ENCODE data around the gene ZCCHC14.

The ZCCHC14 gene

DNA sequence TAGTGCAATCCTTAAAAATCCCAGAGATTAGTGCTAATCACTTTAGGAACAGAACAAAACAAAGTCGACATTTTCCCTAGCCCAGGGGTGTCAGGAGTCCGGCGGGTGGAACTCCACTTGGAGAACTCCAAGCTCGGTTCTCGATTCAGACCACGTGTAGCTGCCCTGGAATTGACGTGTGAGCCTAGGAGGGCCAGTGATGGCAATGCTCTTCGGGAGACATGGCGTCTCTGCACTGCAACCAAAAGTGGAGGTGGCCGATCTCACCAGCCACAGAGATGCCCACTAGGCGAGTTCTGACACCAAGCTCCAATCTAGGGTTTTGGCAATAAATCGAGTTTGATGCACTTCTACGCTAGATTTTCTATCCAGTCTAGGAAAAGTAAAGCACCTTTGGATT lies 83.0 kb downstream of the ZCCHC14 start:
- no peak overlapping the region for H3K27ac ChIP-seq (ENCODE audit: low read depth, low read length)
- H3K4me3 ChIP-seq (ENCODE audit: low read depth in 1 of 2, low read length in 2 of 2): no peak overlapping the region
- H3K9me3 ChIP-seq (ENCODE audit: low read length): no peaks in the 10 kb centered on the region
- H3K27me3 ChIP-seq (ENCODE audit: control insufficient read depth in 1 of 2, insufficient read depth in 2 of 2, low read length in 2 of 2): no peaks in the 10 kb centered on the region
- H3K36me3 ChIP-seq (ENCODE audit: insufficient read depth, low read length): peaks cover 65% of the 10 kb centered on the region
- no peak overlapping the region for H3K9ac ChIP-seq (ENCODE audit: low read length)
- H3K4me1 ChIP-seq (ENCODE audit: insufficient read depth, low read length): no peaks in the 10 kb centered on the region

DNA sequence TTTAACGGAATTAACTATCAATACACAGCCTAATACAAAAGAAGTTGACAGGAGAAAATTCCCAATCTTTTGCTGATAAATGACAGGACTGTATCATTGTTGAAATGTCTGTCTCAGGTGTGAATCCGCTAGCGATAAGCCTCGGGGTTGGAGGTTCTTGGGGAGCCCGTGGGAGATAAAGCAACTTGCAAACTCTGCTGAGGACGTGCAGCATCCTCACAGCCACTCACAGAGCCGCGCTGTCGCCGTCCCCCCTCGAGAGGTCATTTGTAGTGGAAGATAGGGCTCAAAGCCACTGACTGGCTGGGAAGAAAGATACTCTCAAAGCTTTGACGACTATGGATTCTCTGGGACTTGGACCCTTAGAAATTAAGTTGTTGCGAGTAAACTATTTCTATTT lies 83.7 kb downstream of the ZCCHC14 start:
- no peaks in the 10 kb centered on the region for H3K4me1 ChIP-seq (ENCODE audit: insufficient read depth, low read length)
- peaks cover 64% of the 10 kb centered on the region for H3K36me3 ChIP-seq (ENCODE audit: insufficient read depth, low read length)
- no peak overlapping the region for H3K4me3 ChIP-seq (ENCODE audit: low read depth in 1 of 2, low read length in 2 of 2)
- no peak overlapping the region for H3K9ac ChIP-seq (ENCODE audit: low read length)
- no peaks in the 10 kb centered on the region for H3K27me3 ChIP-seq (ENCODE audit: control insufficient read depth in 1 of 2, insufficient read depth in 2 of 2, low read length in 2 of 2)
- H3K27ac ChIP-seq (ENCODE audit: low read depth, low read length): no peak overlapping the region
- no peaks in the 10 kb centered on the region for H3K9me3 ChIP-seq (ENCODE audit: low read length)

DNA sequence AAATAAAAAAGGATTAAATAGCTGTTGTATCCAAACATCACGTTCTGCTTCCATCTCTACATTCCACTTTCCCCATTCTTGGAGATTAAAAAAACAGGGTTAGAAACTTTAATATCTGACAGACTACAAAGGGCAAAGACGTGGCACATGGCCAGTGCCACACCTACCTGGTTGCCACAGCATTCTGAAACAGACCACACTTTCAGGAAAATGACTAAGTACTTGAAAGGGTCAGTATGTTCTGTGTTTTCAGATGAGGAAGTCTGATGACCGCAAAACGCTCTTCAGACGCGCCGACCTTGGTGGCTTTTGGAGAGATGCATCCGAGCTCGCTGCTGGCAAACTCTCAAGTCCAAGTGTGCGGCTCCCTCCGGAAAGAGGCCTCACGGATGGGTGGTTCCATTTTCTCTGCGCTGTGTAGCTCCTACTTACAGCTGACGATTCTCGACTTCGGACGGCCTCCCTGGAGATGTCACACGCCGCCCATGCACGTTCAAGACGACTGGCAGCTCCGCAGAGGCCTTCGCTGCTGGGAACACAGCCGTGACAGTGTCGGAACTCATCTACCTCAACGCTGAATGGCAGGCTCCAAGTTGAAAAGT lies 85.2 kb downstream of the ZCCHC14 start:
- no peaks in the 10 kb centered on the region for H3K9me3 ChIP-seq (ENCODE audit: low read length)
- H3K4me1 ChIP-seq (ENCODE audit: insufficient read depth, low read length): no peaks in the 10 kb centered on the region
- no peak overlapping the region for H3K27ac ChIP-seq (ENCODE audit: low read depth, low read length)
- H3K4me3 ChIP-seq (ENCODE audit: low read depth in 1 of 2, low read length in 2 of 2): no peak overlapping the region
- H3K36me3 ChIP-seq (ENCODE audit: insufficient read depth, low read length): peaks cover 71% of the 10 kb centered on the region
- no peaks in the 10 kb centered on the region for H3K27me3 ChIP-seq (ENCODE audit: control insufficient read depth in 1 of 2, insufficient read depth in 2 of 2, low read length in 2 of 2)
- no peak overlapping the region for H3K9ac ChIP-seq (ENCODE audit: low read length)

DNA sequence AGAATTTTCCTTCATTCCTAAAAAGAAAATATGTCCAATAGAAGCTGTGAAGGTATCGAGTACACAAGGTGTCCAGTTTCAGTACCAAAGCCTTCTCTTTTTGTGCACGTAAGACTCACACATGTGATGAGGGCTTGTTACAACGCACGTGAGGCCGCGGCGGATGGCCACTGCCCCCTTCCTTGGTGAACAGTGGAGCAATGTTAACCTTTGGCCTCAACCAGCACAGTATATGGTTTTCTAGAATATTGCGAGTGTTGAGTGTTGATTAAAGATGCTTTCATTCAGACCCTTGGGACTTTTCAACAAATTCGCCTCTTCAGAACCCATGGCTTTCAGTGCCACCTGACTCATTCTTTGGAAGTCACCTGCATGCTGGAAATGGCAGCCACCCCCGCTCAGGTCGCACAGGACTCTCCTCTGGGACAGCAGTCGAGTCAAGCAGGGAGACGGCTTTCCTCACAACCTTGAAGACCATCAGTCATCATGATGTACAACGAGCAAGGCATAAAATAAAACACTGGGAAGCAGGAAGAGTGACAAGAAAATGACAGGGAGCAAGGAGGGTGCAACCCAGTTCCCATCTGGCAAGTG lies 86.2 kb downstream of the ZCCHC14 start:
- no peak overlapping the region for H3K27ac ChIP-seq (ENCODE audit: low read depth, low read length)
- H3K36me3 ChIP-seq (ENCODE audit: insufficient read depth, low read length): peaks cover 67% of the 10 kb centered on the region
- no peak overlapping the region for H3K9ac ChIP-seq (ENCODE audit: low read length)
- no peaks in the 10 kb centered on the region for H3K27me3 ChIP-seq (ENCODE audit: control insufficient read depth in 1 of 2, insufficient read depth in 2 of 2, low read length in 2 of 2)
- H3K9me3 ChIP-seq (ENCODE audit: low read length): no peaks in the 10 kb centered on the region
- no peak overlapping the region for H3K4me3 ChIP-seq (ENCODE audit: low read depth in 1 of 2, low read length in 2 of 2)
- no peaks in the 10 kb centered on the region for H3K4me1 ChIP-seq (ENCODE audit: insufficient read depth, low read length)

DNA sequence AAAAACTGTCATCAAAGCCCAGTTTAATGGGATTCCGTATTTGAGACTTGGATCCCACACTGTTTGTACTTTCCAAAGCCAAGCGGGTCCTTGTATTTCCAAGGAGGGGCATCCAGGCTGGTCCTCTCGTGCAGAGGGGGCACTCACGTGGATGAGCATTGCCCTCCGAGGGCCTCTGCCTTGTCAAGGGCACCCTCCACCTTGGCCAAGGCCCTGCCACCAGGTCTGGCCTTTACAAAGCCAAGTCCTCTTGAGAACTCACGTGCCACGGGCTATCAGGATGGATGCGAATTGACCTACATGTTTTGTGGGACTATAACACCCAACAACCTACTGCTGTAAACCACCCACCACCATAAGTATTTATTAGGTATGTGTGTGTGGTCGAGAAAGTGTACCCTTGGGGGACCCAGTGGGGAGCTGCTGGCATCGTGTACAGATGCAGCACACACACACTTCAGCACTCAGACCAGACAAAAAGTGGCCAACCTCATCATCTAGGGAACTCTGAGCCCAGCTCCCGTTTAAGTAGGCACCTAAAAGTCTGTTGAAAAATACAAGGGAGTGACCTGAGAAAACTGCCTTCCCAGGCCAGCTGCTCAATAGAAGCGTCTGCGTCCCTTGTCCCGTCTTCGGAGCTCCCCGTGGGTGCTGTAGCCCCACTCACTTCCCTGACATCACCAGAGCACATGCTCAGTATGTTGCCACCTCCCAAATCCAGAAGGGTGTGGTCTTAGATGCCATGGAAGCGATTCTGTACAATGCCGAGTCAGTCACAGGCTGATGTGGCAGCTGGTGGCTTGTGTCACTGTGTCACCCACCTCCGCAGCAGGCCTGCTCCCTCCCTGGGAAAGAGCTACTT lies 87.8 kb downstream of the ZCCHC14 start:
- Histone ChIP-seq H3K36me3 (ENCODE audit: insufficient read depth, low read length) (peaks cover 56% of the 10 kb centered on the region), H3K4me1 (ENCODE audit: insufficient read depth, low read length) (no peaks in the 10 kb centered on the region), H3K27me3 (ENCODE audit: control insufficient read depth in 1 of 2, insufficient read depth in 2 of 2, low read length in 2 of 2) (no peaks in the 10 kb centered on the region), H3K9ac (ENCODE audit: low read length) (no peak overlapping the region), H3K4me3 (ENCODE audit: low read depth in 1 of 2, low read length in 2 of 2) (no peak overlapping the region), H3K9me3 (ENCODE audit: low read length) (no peaks in the 10 kb centered on the region), H3K27ac (ENCODE audit: low read depth, low read length) (no peak overlapping the region)

DNA sequence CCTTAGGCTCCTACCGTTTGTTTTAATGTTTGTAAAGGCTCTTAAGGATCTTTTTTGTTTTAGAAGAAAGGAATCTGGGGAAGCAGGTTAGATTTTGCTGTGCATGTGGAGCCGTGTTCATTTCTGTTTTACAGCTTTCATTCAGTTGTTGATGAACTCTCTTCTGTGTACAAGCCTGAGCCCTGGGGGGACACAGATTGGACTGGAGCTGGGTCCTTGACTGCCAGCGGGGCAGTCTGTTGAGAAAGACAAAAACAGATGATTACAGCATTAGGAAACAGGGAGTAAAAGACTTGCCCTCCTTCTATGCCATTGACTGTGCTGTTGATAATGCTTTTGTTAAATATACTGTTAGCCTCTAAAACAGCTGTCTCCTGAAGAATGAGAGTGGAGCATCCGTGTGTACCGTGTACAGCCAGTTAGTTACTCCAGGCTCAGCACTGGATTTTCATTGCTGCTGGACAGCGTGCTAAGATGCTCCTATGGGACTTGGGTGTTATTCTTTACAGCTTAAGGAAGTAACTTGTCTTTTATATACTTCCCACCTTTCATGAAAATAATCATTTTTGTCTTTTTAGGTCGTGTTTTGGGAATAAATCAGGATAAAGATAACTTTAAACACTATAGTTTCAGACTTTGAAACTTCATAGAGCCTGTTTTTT lies 97.5 kb downstream of the ZCCHC14 start:
- no peak overlapping the region for H3K27ac ChIP-seq (ENCODE audit: low read depth, low read length)

DNA sequence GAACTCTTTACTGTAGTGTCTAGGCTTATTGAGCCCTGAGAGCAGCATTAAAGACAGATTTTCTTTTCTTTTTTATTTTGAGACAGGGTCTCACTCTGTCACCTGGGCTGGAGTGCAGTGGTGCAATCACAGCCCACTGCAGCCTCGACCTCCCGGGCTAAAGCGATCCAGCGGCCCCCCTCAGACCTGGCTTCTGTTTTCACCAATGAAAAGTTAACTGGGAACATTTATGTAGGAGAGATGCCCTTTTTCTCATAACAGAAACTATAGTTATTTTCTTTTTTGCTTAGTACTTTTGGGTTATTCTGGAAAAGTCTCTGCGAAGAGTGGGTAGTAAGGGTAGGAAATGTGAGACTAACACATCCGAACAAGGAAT lies 99.2 kb downstream of the ZCCHC14 start:
- Histone ChIP-seq H3K4me1 (ENCODE audit: insufficient read depth, low read length) (peaks cover 28% of the 10 kb centered on the region), H3K27ac (ENCODE audit: low read depth, low read length) (peak overlapping the region; percentile 59), H3K36me3 (ENCODE audit: insufficient read depth, low read length) (no peaks in the 10 kb centered on the region), H3K4me3 (ENCODE audit: low read depth in 1 of 2, low read length in 2 of 2) (peak overlapping the region in 1 of 2 donors; percentile 67), H3K9ac (ENCODE audit: low read length) (peak overlapping the region; percentile 71), H3K27me3 (ENCODE audit: control insufficient read depth in 1 of 2, insufficient read depth in 2 of 2, low read length in 2 of 2) (no peaks in the 10 kb centered on the region), H3K9me3 (ENCODE audit: low read length) (no peaks in the 10 kb centered on the region)

More for the DNA sequence above, 97.5 kb downstream of the ZCCHC14 start:
- no peaks in the 10 kb centered on the region for H3K9me3 ChIP-seq (ENCODE audit: low read length)
- H3K4me3 ChIP-seq (ENCODE audit: low read depth in 1 of 2, low read length in 2 of 2): no peak overlapping the region
- no peaks in the 10 kb centered on the region for H3K27me3 ChIP-seq (ENCODE audit: control insufficient read depth in 1 of 2, insufficient read depth in 2 of 2, low read length in 2 of 2)
- peaks cover 28% of the 10 kb centered on the region for H3K4me1 ChIP-seq (ENCODE audit: insufficient read depth, low read length)
- peaks cover 9% of the 10 kb centered on the region for H3K36me3 ChIP-seq (ENCODE audit: insufficient read depth, low read length)
- no peak overlapping the region for H3K9ac ChIP-seq (ENCODE audit: low read length)

DNA sequence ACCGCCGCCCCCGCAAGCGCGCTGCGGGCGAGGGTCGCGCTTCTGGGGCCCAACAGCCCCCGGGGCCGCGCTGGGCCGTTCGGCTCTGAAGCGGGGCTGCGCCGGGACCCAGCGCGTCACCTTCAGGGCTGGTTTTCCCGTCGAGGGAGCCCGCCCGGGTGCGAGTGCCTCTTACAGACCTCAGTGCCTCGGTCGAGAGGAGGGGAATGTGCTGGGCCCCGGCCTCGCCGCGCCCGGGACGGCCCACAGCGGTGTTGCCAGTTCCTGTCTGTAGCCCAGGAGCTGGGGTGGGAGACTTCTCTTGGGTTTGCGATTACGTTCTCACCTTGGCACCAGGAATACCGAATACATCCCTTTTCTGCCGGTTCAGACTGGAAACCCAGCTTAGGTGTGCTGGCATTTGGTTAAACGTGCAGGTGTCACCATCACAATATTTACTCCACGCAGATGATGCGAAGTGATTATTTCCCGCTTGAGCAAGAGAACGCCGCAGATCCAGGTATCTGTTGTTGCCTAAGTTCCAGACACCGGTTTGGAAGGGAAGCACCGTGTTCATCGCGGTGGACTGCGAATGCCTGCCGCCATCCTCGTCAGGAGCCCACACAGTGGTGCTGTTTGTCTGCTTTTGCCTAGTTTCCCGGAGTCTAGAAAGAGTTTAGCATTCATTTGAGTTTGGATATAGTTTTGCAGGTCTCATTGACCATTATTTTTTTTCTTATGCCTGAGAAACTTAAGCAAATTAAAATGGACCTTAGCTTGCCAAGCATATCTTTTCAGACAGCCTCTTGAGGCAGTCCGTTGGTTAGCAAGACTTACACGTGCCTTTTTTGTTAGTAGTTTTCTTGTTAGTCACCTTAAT lies 99.8 kb downstream of the ZCCHC14 start:
- peak overlapping the region; percentile 59 for H3K27ac ChIP-seq (ENCODE audit: low read depth, low read length)
- H3K9me3 ChIP-seq (ENCODE audit: low read length): no peaks in the 10 kb centered on the region
- peaks cover 29% of the 10 kb centered on the region for H3K4me1 ChIP-seq (ENCODE audit: insufficient read depth, low read length)
- peak overlapping the region; percentile 67 to 73 for H3K4me3 ChIP-seq (ENCODE audit: low read depth in 1 of 2, low read length in 2 of 2)
- no peaks in the 10 kb centered on the region for H3K27me3 ChIP-seq (ENCODE audit: control insufficient read depth in 1 of 2, insufficient read depth in 2 of 2, low read length in 2 of 2)
- peak overlapping the region; percentile 71 for H3K9ac ChIP-seq (ENCODE audit: low read length)
- H3K36me3 ChIP-seq (ENCODE audit: insufficient read depth, low read length): no peaks in the 10 kb centered on the region

DNA sequence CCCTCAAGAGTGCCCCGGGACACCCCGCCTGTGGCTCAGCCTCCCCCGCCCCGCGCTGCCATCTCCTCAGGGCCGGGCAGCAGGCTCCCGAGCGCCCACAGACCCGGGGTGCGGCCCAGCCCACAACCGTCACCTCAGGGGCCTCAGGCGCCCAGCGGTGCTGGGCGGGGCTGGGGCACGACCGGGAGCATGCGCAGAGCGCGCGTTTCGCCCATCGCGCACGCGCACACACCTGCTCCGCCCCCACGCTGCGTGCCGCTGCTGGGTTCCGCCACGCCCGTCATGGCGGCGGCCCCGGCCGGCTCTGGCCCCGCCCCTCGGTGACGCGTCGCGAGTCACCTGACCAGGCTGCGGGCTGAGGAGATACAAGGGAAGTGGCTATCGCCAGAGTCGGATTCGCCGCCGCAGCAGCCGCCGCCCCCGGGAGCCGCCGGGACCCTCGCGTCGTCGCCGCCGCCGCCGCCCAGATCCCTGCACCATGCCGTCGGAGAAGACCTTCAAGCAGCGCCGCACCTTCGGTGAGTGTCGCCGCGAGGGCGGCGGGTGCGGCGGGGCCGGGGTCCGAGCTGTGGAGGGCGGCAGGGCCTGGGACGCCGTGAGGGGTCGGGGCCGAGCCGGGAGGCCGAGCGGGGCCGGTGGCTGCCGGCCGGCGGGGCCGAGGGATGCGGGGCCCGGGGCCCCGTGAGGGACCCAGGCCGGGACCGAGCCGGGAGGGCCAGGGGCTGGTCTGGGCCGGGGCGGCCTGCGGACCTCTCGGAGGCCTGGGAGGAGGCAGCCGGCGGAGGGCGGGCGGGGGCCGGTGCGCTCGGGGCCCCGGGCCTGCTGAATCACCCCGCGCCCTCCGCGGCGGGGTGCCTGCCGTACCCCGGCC lies 100.6 kb downstream of the ZCCHC14 start, which contains the start of gene MAP1LC3B:
Gene MAP1LC3B (plus strand): TSS at position 387 of the 871 bp plus-strand sequence. CDS start 92 bp downstream, at position 479.
- H3K4me3 ChIP-seq (ENCODE audit: low read depth in 1 of 2, low read length in 2 of 2): peak within 1 kb of the TSS; percentile 67 to 73
- H3K27me3 ChIP-seq (ENCODE audit: control insufficient read depth in 1 of 2, insufficient read depth in 2 of 2, low read length in 2 of 2): no peaks in the 10 kb centered on the region
- no peaks in the 10 kb centered on the region for H3K36me3 ChIP-seq (ENCODE audit: insufficient read depth, low read length)
- peak within 1 kb of the TSS; percentile 71 for H3K9ac ChIP-seq (ENCODE audit: low read length)
- peaks cover 38% of the 10 kb centered on the region for H3K4me1 ChIP-seq (ENCODE audit: insufficient read depth, low read length)
- H3K9me3 ChIP-seq (ENCODE audit: low read length): no peaks in the 10 kb centered on the region
- H3K27ac ChIP-seq (ENCODE audit: low read depth, low read length): peak within 1 kb of the TSS; percentile 97

DNA sequence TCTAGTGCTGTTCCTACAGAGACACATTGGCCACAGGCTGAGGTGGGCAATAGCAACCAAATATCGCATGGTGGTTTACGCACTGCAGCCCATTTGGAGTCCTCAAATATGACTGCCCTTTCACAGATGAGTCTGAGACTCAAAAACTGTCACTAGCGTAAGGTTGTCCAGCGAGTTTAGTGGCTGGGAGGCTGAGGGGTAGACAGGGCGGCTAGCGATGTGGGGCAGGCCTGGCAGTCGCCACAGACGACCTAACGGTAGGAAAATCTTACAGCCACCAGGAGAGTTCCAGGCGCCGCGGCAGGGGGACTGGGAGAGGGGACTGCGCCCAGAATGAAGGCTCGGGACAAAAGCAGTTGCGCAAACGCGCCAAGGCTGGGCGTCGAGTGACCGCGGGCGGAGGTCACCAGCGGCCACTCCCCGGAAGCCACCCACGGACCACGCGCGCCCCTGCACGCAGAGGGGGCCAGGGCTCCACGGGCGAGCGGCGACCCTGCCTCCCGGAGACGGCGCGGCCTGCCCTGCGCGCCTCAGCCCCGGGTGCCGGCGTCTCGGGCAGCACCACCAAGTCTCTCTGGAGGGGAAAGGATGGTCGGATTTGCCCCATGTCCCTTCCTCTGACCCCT lies 101.4 kb downstream of the ZCCHC14 start:
- Histone ChIP-seq H3K9me3 (ENCODE audit: low read length) (no peaks in the 10 kb centered on the region), H3K4me1 (ENCODE audit: insufficient read depth, low read length) (peaks cover 42% of the 10 kb centered on the region), H3K36me3 (ENCODE audit: insufficient read depth, low read length) (no peaks in the 10 kb centered on the region), H3K9ac (ENCODE audit: low read length) (peak overlapping the region; percentile 41), H3K27ac (ENCODE audit: low read depth, low read length) (peak overlapping the region; percentile 97), H3K4me3 (ENCODE audit: low read depth in 1 of 2, low read length in 2 of 2) (peak overlapping the region; percentile 66 to 73), H3K27me3 (ENCODE audit: control insufficient read depth in 1 of 2, insufficient read depth in 2 of 2, low read length in 2 of 2) (no peaks in the 10 kb centered on the region)

Measured in muscle layer of colon (tissue), 2 donors.